GM12878 (cell line): ENCODE measurements around the gene PPP1R13B. TPM values are rescaled to one million over a fixed set of nuclear protein-coding genes. Genes with fewer than 3 reads are reported as not detected.

ENCODE experiments used
- ATAC-seq: fragments of 200-7000 bp; cut with Tn5 transposase; 3 replicates; pipeline ENCODE4 v1.9.1; 2020; ENCODE audit warnings: mild to moderate bottlenecking, moderate library complexity
- BruUV-seq: library from RNA; stranded (reverse); fragments of 400-500 nt; replicated peaks from 2 replicates; lab custom pipeline; 2021; lab: Mats Ljungman, UMichigan
- CTCF ChIA-PET: fragments of 300-600 bp; sonication (Branson Sonifier 250); formaldehyde crosslinking; extraction: SDS; loops from one replicate; lab custom pipeline; 2021; ENCODE audit warnings: inconsistent platforms; lab: Yijun Ruan, JAX
- POLR2A ChIA-PET: fragments of 350-600 bp; formaldehyde crosslinking; extraction: SDS; loops from one replicate; lab custom pipeline; 2021; ENCODE audit warnings: inconsistent platforms; lab: Charles Lee
- RAD21 ChIA-PET: fragments of 300-600 bp; sonication (Branson Sonifier 250); formaldehyde crosslinking; loops from one replicate; lab custom pipeline; 2023; ENCODE audit warnings: antibody characterized with exemption; ENCODE audit not compliant: unreplicated experiment; lab: Charles Lee
- SMC1A ChIA-PET: fragments of 300-600 bp; sonication (Branson Sonifier 250); formaldehyde crosslinking; loops from one replicate; lab custom pipeline; 2023; ENCODE audit not compliant: unreplicated experiment, uncharacterized antibody; lab: Charles Lee
- DNase-seq: peaks from one replicate; pipeline ENCODE4 v3.0.0-alpha.2; 2011; ENCODE audit warnings: low read depth, low spot score
- FAIRE-seq: peaks from 3 replicates; lab custom pipeline; 2011; peaks lifted over from hg19 to GRCh38; lab: Jason Lieb, UNC
- H2AFZ ChIP-seq: 2 replicates; pipeline ENCODE4 v1.6.0; 2011; ENCODE audit warnings: low read depth, low read length, control low read depth; ENCODE audit not compliant: control insufficient read depth
- H3K27ac ChIP-seq: 2 replicates; pipeline ENCODE4 v1.5.1; 2011; ENCODE audit warnings: control low read depth; ENCODE audit not compliant: control insufficient read depth, insufficient read depth
- H3K27me3 ChIP-seq, 2 experiments: replicated peaks in 1 of 2; 2 replicates each; pipeline versions ENCODE4 v1.6.0 to v1.6.1; 2011; ENCODE audit warnings: low read length in 1 of 2; ENCODE audit not compliant: control insufficient read depth in 2 of 2, insufficient read depth in 2 of 2
- H3K36me3 ChIP-seq, 2 experiments: 2 replicates each; pipeline ENCODE4 v1.5.1; 2011; ENCODE audit warnings: low read length in 1 of 2; ENCODE audit not compliant: control insufficient read depth in 2 of 2, insufficient read depth in 2 of 2
- H3K4me1 ChIP-seq: 2 replicates; pipeline ENCODE4 v1.6.1; 2011; ENCODE audit warnings: mild to moderate bottlenecking, low read length, moderate library complexity, mixed read lengths; ENCODE audit not compliant: control insufficient read depth, insufficient read depth
- H3K4me2 ChIP-seq: 2 replicates; pipeline ENCODE4 v1.6.0; 2011; ENCODE audit warnings: control low read depth; ENCODE audit not compliant: control insufficient read depth, insufficient read depth
- H3K4me3 ChIP-seq: fragments of 200-600 bp; sonication (generic); 2 replicates; pipeline ENCODE4 v1.5.1; 2016
- H3K79me2 ChIP-seq: 2 replicates; pipeline ENCODE4 v1.6.0; 2011; ENCODE audit warnings: low read length; ENCODE audit not compliant: control insufficient read depth, insufficient read depth
- H3K9ac ChIP-seq: 2 replicates; pipeline ENCODE4 v1.8.0; 2011; ENCODE audit warnings: low read length, control low read depth, mixed read lengths; ENCODE audit not compliant: control insufficient read depth, insufficient read depth
- H3K9me3 ChIP-seq: replicated peaks from 3 replicates; pipeline ENCODE4 v1.5.1; 2011; ENCODE audit warnings: mild to moderate bottlenecking, low read length; ENCODE audit not compliant: control insufficient read depth, insufficient read depth
- H4K20me1 ChIP-seq: 2 replicates; pipeline ENCODE4 v1.6.0; 2011; ENCODE audit not compliant: control insufficient read depth, insufficient read depth
- BHLHE40 ChIP-seq, 2 experiments: fragments of 450-650 bp in 1 of 2; IDR thresholded peaks; 2 replicates each; pipeline ENCODE4 v1.6.1; 2011 to 2017; ENCODE audit warnings: low read depth in 2 of 2, borderline replicate concordance in 1 of 2, improper control_type of control experiment in 1 of 2, low read length in 1 of 2, mild to moderate bottlenecking in 1 of 2
- HDAC2 ChIP-seq: fragments of 200-600 bp; sonication (generic); IDR thresholded peaks from 2 replicates; pipeline ENCODE4 v1.6.1; 2017
- HDAC6 ChIP-seq: fragments of 200-600 bp; sonication (generic); IDR thresholded peaks from one replicate; pipeline ENCODE4 v1.8.0; 2017; ENCODE audit warnings: antibody characterized with exemption; ENCODE audit not compliant: unreplicated experiment
- MXI1 ChIP-seq: fragments of 150-350 bp; IDR thresholded peaks from 2 replicates; pipeline ENCODE4 v1.6.1; 2011; ENCODE audit warnings: low read depth, mild to moderate bottlenecking, inconsistent platforms, low read length, improper control_type of control experiment
- POLR2A ChIP-seq: IDR thresholded peaks from 2 replicates; pipeline ENCODE4 v1.6.1; 2011; ENCODE audit warnings: low read depth, mild to moderate bottlenecking, low read length
- ZNF622 ChIP-seq: fragments of 450-650 bp; IDR thresholded peaks from 2 replicates; pipeline ENCODE4 v1.6.1; 2017; ENCODE audit warnings: mild to moderate bottlenecking, inconsistent platforms
- WGBS: methylation state at CpG from one replicate; pipeline ENCODE4 v1.1.6; 2016; ENCODE audit warnings: low lambda C conversion rate; ENCODE audit not compliant: insufficient replicate concordance, insufficient coverage; ENCODE audit errors: missing lambda C conversion rate; 5-methylcytosine and 5-hydroxymethylcytosine counted together
- in situ Hi-C: fragments of 300-500 bp; cut with MboI; formaldehyde crosslinking; loops from 9 replicates; pipeline ENCODE4 v1.14.3; 2018; ENCODE audit warnings: mixed read lengths
- intact Hi-C: fragments of 100-400 bp; cut with micrococcal nuclease; formaldehyde crosslinking; loops from one replicate; pipeline ENCODE4 v1.14.2; 2022; ENCODE audit not compliant: unreplicated experiment
- polyA plus RNA-seq, 11 experiments: library from polyadenylated mRNA; depleted of rRNA in 4 of 11; unstranded in 6 of 11; stranded (reverse) in 5 of 11; fragments of >200 nt; fragmentation: Nextera tagmentation in 4 of 11; fragmentation: Illumina TruSeq in 1 of 11; extraction: Ambion mirVana in 4 of 11; extraction: Trizol in 1 of 11; gene quantifications; 1 replicate in 1 of 11; 2 replicates in 10 of 11; pipeline versions ENCODE4 v1.2.1 to v1.2.3, GENCODE V29; 2011 to 2016; ENCODE audit warnings: inconsistent platforms in 2 of 11, missing spikeins in 2 of 11, low read depth in 1 of 11
- total RNA-seq, 4 experiments: library from RNA; depleted of rRNA in 3 of 4; stranded (reverse); fragments of >200 nt in 3 of 4; fragmentation: Illumina TruSeq in 1 of 4; extraction: Trizol in 1 of 4; gene quantifications; 2 replicates each; pipeline versions ENCODE4 v1.2.1 to v1.2.3, GENCODE V29; 2013 to 2021
- TF ChIP-seq, protein P1 (sequence below): fragments of 450-650 bp; IDR thresholded peaks from 2 replicates; pipeline ENCODE4 v1.6.1; 2016; ENCODE audit warnings: mild to moderate bottlenecking

The PPP1R13B gene
- total and polyA plus RNA-seq, 10 of the 15 experiments (the other 5 are each of a cell fraction or from before 2014, with no cell fraction given) = 0.16 to 8.1 (median 3.2) TPM

DNA sequence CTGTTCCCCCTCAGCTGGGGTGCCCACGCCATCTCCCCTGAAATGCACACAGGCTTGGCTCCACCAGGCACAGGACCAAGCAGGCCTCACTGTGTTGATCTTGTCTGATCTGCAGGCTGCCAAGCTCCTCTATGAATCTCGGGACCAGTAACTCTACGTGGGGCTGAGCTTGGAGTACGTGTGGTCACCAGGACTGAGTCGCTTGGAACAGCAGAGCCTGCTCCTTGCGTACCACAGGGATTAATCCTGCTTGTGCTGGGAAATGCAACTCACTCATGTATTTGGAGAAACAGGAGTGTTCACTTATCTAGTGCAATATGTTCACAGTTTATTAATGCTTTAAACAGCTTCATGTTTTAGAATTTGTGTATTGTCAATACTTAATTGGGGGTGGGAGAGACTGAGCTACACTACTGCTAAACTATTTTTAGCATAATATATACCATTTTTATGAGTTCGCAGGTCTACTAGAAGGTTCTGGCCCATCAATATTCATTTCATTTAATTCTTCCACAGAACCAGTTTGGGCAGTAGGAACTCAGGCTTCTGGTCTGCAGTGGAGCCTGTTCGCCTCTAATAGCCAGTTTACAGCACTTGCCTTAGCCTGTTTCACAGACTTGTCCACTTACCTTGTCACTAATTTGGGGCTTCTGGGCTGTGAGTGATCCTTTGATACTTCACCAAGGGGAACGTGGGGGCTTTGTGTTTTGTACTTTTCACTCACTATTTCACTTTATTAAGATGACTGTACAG is 114.3 kb downstream of the PPP1R13B start (continued):
- TF ChIP-seq, protein P1, sequence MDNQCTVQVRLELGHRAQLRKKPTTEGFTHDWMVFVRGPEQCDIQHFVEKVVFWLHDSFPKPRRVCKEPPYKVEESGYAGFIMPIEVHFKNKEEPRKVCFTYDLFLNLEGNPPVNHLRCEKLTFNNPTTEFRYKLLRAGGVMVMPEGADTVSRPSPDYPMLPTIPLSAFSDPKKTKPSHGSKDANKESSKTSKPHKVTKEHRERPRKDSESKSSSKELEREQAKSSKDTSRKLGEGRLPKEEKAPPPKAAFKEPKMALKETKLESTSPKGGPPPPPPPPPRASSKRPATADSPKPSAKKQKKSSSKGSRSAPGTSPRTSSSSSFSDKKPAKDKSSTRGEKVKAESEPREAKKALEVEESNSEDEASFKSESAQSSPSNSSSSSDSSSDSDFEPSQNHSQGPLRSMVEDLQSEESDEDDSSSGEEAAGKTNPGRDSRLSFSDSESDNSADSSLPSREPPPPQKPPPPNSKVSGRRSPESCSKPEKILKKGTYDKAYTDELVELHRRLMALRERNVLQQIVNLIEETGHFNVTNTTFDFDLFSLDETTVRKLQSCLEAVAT = no peak
- no peak for TF ChIP-seq ZNF622
- no peak for TF ChIP-seq MXI1
- no peak for TF ChIP-seq BHLHE40 (IDR thresholded peaks at IDR 0.05; ENCODE audit: borderline replicate concordance in 1 of 2, low read depth in 2 of 2, low read length in 1 of 2)
- TF ChIP-seq HDAC6 = no peak

DNA sequence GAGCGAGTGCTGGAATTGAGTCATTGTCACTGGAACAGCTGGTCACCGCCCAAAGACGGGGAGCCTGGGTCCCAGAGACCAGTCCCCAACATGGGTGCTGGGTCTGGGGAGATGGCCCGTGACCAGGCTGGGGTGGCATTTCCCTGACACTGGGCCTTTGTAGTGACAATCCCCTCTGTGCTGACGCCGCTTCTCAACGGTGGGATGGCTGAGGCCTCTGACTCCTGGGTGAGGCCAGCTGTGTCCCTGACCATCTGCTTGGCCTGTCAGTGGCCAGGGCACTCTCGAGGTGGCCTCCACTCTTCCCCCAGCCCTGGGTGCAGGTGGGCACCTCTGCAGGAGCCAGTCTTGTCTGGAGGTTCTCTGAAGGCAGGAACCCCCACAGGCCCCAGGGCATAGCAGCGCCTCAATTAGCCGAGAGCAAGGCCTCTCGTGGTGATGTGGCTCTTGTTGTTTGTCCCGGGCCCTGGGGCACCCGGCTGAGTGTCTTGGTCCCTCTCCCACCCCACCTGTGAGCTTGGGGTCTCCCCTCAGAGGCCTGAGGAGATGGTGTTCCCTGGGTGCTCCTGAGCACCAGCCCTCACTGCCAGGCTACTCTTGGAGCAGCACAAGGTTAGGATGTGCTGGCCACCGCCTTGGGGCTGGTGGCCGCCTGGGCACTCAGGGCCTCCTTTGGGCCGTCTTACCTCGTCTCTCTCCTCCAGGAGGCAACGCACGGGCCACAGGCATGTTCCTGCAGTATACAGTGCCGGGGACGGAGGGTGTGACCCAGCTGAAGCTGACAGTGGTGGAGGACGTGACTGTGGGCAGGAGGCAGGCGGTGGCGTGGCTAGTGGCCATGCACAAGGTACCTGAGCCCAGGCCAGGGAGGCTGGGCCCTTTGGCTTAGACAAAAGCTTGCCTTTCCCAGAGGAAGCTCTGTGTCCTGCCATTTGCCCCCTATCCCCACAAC is 115.2 kb downstream of the PPP1R13B start:
- Histone ChIP-seq H3K9me3 (no peaks in the 10 kb centered on the region), H3K27ac (no peak overlapping the region), H2AFZ (no peak overlapping the region), H3K4me1 (no peaks in the 10 kb centered on the region), H3K4me3 (no peak overlapping the region), H3K4me2 (no peak overlapping the region), H3K79me2 (no peaks in the 10 kb centered on the region), H3K36me3 (peaks cover 3 to 13% of the 10 kb centered on the region in 2 experiments; a peak in 3 of 4 replicates), H3K9ac (no peak overlapping the region), H4K20me1 (no peaks in the 10 kb centered on the region), H3K27me3 (no peaks in the 10 kb centered on the region)
- TF ChIP-seq HDAC2 (no peak), POLR2A (peak; percentile 28; the same call in 1 of the 2 replicates)
- POLR2A ChIA-PET = no interaction called here
- BruUV-seq = no TSS peak
- 90% methylated on average over 24 of the region's 24 CpGs for WGBS
- FAIRE-seq (no peak), ATAC-seq (no peak), DNase-seq (no peak)
- SMC1A ChIA-PET = interaction anchor here (1.6 kb wide), 1 partner anchor 120 kb away, joined by 3 read pairs; no protein-coding TSS in a partner anchor
- intact Hi-C loops (no loop called here), in situ Hi-C loops (no loop called here)
- CTCF ChIA-PET = interaction anchor here (0.7 kb wide), 1 partner anchor 94 kb away, joined by 3 read pairs; no protein-coding TSS in a partner anchor
- RAD21 ChIA-PET = interaction anchor here (1.3 kb wide), 1 partner anchor 158 kb away, joined by 3 read pairs; no protein-coding TSS in a partner anchor
